ENCODE results near the gene PRKACB.

PRKACB gene

GRCh38 chr1:84266748-84267147 lies 122.7 kb downstream of the PRKACB start:
- no peak for ATAC-seq (ENCODE audit: insufficient read depth, low read depth)
- no peaks in the 10 kb centered on the region for H3K27me3 ChIP-seq (ENCODE audit: insufficient read depth, low read length, poor library complexity)
- H3K27ac ChIP-seq (ENCODE audit: low read length), result no peak overlapping the region
- H2AFZ ChIP-seq (ENCODE audit: low read depth, low read length), result no peak overlapping the region
- H3K9ac ChIP-seq (ENCODE audit: low read depth, low read length), result no peak overlapping the region
- H3K79me2 ChIP-seq (ENCODE audit: insufficient read depth, low read length), result no peaks in the 10 kb centered on the region
- H3K4me2 ChIP-seq (ENCODE audit: insufficient read depth, low read length), result no peak overlapping the region
- no peak for DNase-seq
- TF ChIP-seq, protein P1, sequence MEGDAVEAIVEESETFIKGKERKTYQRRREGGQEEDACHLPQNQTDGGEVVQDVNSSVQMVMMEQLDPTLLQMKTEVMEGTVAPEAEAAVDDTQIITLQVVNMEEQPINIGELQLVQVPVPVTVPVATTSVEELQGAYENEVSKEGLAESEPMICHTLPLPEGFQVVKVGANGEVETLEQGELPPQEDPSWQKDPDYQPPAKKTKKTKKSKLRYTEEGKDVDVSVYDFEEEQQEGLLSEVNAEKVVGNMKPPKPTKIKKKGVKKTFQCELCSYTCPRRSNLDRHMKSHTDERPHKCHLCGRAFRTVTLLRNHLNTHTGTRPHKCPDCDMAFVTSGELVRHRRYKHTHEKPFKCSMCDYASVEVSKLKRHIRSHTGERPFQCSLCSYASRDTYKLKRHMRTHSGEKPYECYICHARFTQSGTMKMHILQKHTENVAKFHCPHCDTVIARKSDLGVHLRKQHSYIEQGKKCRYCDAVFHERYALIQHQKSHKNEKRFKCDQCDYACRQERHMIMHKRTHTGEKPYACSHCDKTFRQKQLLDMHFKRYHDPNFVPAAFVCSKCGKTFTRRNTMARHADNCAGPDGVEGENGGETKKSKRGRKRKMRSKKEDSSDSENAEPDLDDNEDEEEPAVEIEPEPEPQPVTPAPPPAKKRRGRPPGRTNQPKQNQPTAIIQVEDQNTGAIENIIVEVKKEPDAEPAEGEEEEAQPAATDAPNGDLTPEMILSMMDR (IDR thresholded peaks at IDR 0.05; ENCODE audit: borderline replicate concordance, extremely low read depth, low read length, poor library complexity, severe bottlenecking), result no peak
- no peak for TF ChIP-seq EZH2 (IDR thresholded peaks at IDR 0.05; ENCODE audit: borderline replicate concordance, low read depth, low read length, severe bottlenecking)
- H3K4me3 ChIP-seq (ENCODE audit: low read depth in 1 of 2, low read length in 2 of 2), result no peak overlapping the region
- no peaks in the 10 kb centered on the region for H3K9me3 ChIP-seq (ENCODE audit: insufficient read depth, low read length, severe bottlenecking)
- H4K20me1 ChIP-seq (ENCODE audit: insufficient read depth, low read length), result no peaks in the 10 kb centered on the region
- no peaks in the 10 kb centered on the region for H3K4me1 ChIP-seq (ENCODE audit: insufficient read depth, low read length)
- no peaks in the 10 kb centered on the region for H3K36me3 ChIP-seq (ENCODE audit: insufficient read depth, low read length)

GRCh38 chr1:84267476-84267875 lies 123.4 kb downstream of the PRKACB start:
- no peaks in the 10 kb centered on the region for H3K4me1 ChIP-seq (ENCODE audit: insufficient read depth, low read length)
- H3K4me2 ChIP-seq (ENCODE audit: insufficient read depth, low read length), result no peak overlapping the region
- H3K9ac ChIP-seq (ENCODE audit: low read depth, low read length), result no peak overlapping the region
- no peaks in the 10 kb centered on the region for H3K9me3 ChIP-seq (ENCODE audit: insufficient read depth, low read length, severe bottlenecking)
- no peaks in the 10 kb centered on the region for H3K27me3 ChIP-seq (ENCODE audit: insufficient read depth, low read length, poor library complexity)
- H3K4me3 ChIP-seq (ENCODE audit: low read depth in 1 of 2, low read length in 2 of 2), result no peak overlapping the region
- DNase-seq (no peak), ATAC-seq (ENCODE audit: insufficient read depth, low read depth) (no peak)
- no peaks in the 10 kb centered on the region for H3K36me3 ChIP-seq (ENCODE audit: insufficient read depth, low read length)
- H3K27ac ChIP-seq (ENCODE audit: low read length), result no peak overlapping the region
- TF ChIP-seq, protein P1 (IDR thresholded peaks at IDR 0.05; ENCODE audit: borderline replicate concordance, extremely low read depth, low read length, poor library complexity, severe bottlenecking), result no peak
- no peak overlapping the region for H2AFZ ChIP-seq (ENCODE audit: low read depth, low read length)
- H3K79me2 ChIP-seq (ENCODE audit: insufficient read depth, low read length), result no peaks in the 10 kb centered on the region
- no peaks in the 10 kb centered on the region for H4K20me1 ChIP-seq (ENCODE audit: insufficient read depth, low read length)

DNA sequence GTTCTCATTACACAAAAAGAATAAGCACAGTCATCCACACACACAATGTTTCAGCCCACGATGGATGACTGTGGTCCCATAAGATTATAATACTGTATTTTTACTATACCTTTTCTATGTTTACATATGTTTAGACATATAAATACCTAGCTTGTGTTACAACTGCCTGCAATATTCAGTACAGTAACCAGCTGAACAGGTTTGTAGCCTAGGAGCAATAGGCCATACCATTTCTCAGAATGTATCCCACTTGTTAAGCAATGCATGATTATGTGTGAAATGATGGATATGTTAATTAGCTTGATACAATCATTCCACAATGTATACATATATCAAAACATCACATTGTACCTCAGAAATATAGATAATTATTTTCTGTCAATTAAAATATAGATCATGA lies 124.3 kb downstream of the PRKACB start:
- no peaks in the 10 kb centered on the region for H3K79me2 ChIP-seq (ENCODE audit: insufficient read depth, low read length)
- ATAC-seq (ENCODE audit: insufficient read depth, low read depth) (no peak), DNase-seq (no peak)
- no peaks in the 10 kb centered on the region for H3K36me3 ChIP-seq (ENCODE audit: insufficient read depth, low read length)
- H3K4me1 ChIP-seq (ENCODE audit: insufficient read depth, low read length), result no peaks in the 10 kb centered on the region
- H2AFZ ChIP-seq (ENCODE audit: low read depth, low read length), result no peak overlapping the region
- TF ChIP-seq, protein P1 (IDR thresholded peaks at IDR 0.05; ENCODE audit: borderline replicate concordance, extremely low read depth, low read length, poor library complexity, severe bottlenecking), result no peak
- TF ChIP-seq EZH2 (IDR thresholded peaks at IDR 0.05; ENCODE audit: borderline replicate concordance, low read depth, low read length, severe bottlenecking), result no peak
- no peak overlapping the region for H3K27ac ChIP-seq (ENCODE audit: low read length)
- no peak overlapping the region for H3K4me3 ChIP-seq (ENCODE audit: low read depth in 1 of 2, low read length in 2 of 2)
- H3K9me3 ChIP-seq (ENCODE audit: insufficient read depth, low read length, severe bottlenecking), result no peaks in the 10 kb centered on the region
- H3K4me2 ChIP-seq (ENCODE audit: insufficient read depth, low read length), result no peak overlapping the region
- no peaks in the 10 kb centered on the region for H4K20me1 ChIP-seq (ENCODE audit: insufficient read depth, low read length)
- no peaks in the 10 kb centered on the region for H3K27me3 ChIP-seq (ENCODE audit: insufficient read depth, low read length, poor library complexity)
- H3K9ac ChIP-seq (ENCODE audit: low read depth, low read length), result no peak overlapping the region

- Histone ChIP-seq H3K36me3 (ENCODE audit: insufficient read depth, low read length) (no peaks in the 10 kb centered on the region), H3K4me1 (ENCODE audit: insufficient read depth, low read length) (no peaks in the 10 kb centered on the region), H2AFZ (ENCODE audit: low read depth, low read length) (no peak overlapping the region), H3K9me3 (ENCODE audit: insufficient read depth, low read length, severe bottlenecking) (no peaks in the 10 kb centered on the region), H3K9ac (ENCODE audit: low read depth, low read length) (no peak overlapping the region), H3K27me3 (ENCODE audit: insufficient read depth, low read length, poor library complexity) (no peaks in the 10 kb centered on the region), H3K79me2 (ENCODE audit: insufficient read depth, low read length) (no peaks in the 10 kb centered on the region), H4K20me1 (ENCODE audit: insufficient read depth, low read length) (no peaks in the 10 kb centered on the region), H3K4me2 (ENCODE audit: insufficient read depth, low read length) (no peak overlapping the region), H3K27ac (ENCODE audit: low read length) (no peak overlapping the region), H3K4me3 (ENCODE audit: low read depth in 1 of 2, low read length in 2 of 2) (no peak overlapping the region)
- TF ChIP-seq EZH2 (IDR thresholded peaks at IDR 0.05; ENCODE audit: borderline replicate concordance, low read depth, low read length, severe bottlenecking), result no peak
- TF ChIP-seq, protein P1 (IDR thresholded peaks at IDR 0.05; ENCODE audit: borderline replicate concordance, extremely low read depth, low read length, poor library complexity, severe bottlenecking), result no peak
- ATAC-seq (ENCODE audit: insufficient read depth, low read depth), result no peak
- no peak for DNase-seq
Observed at GRCh38 chr1:84269306-84269705, 125.2 kb downstream of the PRKACB start.

All from DND-41 (cell line).